ACC112 (cell line): ENCODE results near the gene PLEKHG5.
"Not testable (repeated sequence)": the region's sequence is repeated elsewhere in the genome, so short reads cannot be mapped to it uniquely, and the experiment has no call there.

Source experiments
- H2AFZ ChIP-seq: fragments of 200-600 bp; sonication (generic); one replicate; pipeline ENCODE4 v1.6.0; 2017; ENCODE audit warnings: antibody characterized with exemption, low read length; ENCODE audit not compliant: unreplicated experiment
- H3K27ac ChIP-seq: fragments of 200-600 bp; sonication (generic); 2 replicates; pipeline ENCODE4 v1.5.1; 2014; ENCODE audit warnings: low read depth, mild to moderate bottlenecking, antibody characterized with exemption, low read length, moderate library complexity
- H3K27me3 ChIP-seq: fragments of 200-600 bp; sonication (generic); 2 replicates; pipeline ENCODE4 v1.6.1; 2014; ENCODE audit warnings: mild to moderate bottlenecking, antibody characterized with exemption, low read length, moderate library complexity, mixed read lengths; ENCODE audit not compliant: insufficient read depth
- H3K36me3 ChIP-seq: fragments of 200-600 bp; sonication (generic); 2 replicates; pipeline ENCODE4 v1.6.1; 2016; ENCODE audit warnings: mild to moderate bottlenecking, antibody characterized with exemption, low read length, moderate library complexity, mixed read lengths; ENCODE audit not compliant: insufficient read depth
- H3K4me1 ChIP-seq: fragments of 200-600 bp; sonication (generic); one replicate; pipeline ENCODE4 v1.6.1; 2016; ENCODE audit warnings: low read length, mixed read lengths; ENCODE audit not compliant: insufficient read depth, unreplicated experiment, control insufficient read depth
- H3K4me3 ChIP-seq: fragments of 200-600 bp; sonication (generic); 2 replicates; pipeline ENCODE4 v1.5.1; 2014; ENCODE audit warnings: mild to moderate bottlenecking, low read depth, low read length
- H3K79me2 ChIP-seq: fragments of 200-600 bp; sonication (generic); one replicate; pipeline ENCODE4 v1.6.0; 2016; ENCODE audit warnings: low read length; ENCODE audit not compliant: control insufficient read depth, unreplicated experiment, insufficient read depth

The PLEKHG5 gene

GRCh38 chr1:6496365-6496721 is 4.9 kb upstream of the PLEKHG5 start:
- no peak overlapping the region for H3K27ac ChIP-seq
- no peak overlapping the region for H2AFZ ChIP-seq
- H3K36me3 ChIP-seq: no peaks in the 10 kb centered on the region
- H3K4me3 ChIP-seq: peak overlapping the region; percentile 96
- H3K27me3 ChIP-seq: no peaks in the 10 kb centered on the region
- peaks cover 52% of the 10 kb centered on the region for H3K4me1 ChIP-seq
- peaks cover 12% of the 10 kb centered on the region for H3K79me2 ChIP-seq

DNA sequence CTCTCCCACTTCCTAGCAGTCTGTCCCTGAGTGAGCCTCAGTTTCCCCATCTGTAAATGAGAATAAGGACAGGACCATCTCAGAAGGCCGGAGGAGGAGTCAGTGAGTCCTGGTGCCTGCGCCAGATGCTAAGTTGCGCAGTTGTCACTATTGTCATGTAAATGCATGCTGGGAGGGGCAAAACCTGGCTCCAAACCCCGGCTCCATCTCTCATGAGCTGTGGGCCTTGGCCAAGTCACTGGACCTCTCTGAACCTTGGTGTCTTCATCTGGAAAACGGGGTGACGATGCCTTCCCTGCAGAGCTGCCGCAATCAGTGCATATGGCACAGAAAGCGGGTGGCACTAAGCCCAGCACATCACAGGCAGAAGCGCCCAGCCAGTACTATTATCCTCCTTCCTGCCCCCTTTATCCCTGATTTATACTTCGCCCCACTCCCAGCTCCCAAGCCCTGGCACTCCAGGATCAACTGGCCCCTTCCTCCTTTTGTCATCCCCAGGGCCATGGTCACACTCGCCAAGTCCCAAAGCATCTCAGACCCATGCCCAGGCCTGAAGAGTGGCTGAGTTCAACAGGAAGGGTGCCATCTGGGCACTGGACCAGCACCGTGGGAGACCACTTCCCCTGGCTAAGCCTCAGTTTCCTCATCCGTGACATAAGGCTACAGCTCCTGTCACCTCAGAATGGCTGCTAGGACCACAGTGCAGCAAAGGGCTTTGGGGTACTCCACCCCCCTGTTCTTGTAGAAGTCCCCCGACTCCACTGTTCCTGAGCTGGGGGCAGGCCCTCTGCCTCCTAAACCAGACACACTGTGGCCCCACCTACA is 4.3 kb upstream of the PLEKHG5 start:
- Histone ChIP-seq H3K4me3 (peak overlapping the region; percentile 96), H3K4me1 (peaks cover 46% of the 10 kb centered on the region), H3K27ac (no peak overlapping the region), H2AFZ (no peak overlapping the region), H3K27me3 (no peaks in the 10 kb centered on the region), H3K79me2 (peaks cover 12% of the 10 kb centered on the region), H3K36me3 (no peaks in the 10 kb centered on the region)

GRCh38 chr1:6495041-6495441 is 3.6 kb upstream of the PLEKHG5 start:
- Histone ChIP-seq H3K4me3 (no peak overlapping the region), H3K36me3 (no peaks in the 10 kb centered on the region), H3K27ac (no peak overlapping the region), H3K79me2 (peaks cover 15% of the 10 kb centered on the region), H3K27me3 (no peaks in the 10 kb centered on the region), H2AFZ (no peak overlapping the region), H3K4me1 (peaks cover 44% of the 10 kb centered on the region)

DNA sequence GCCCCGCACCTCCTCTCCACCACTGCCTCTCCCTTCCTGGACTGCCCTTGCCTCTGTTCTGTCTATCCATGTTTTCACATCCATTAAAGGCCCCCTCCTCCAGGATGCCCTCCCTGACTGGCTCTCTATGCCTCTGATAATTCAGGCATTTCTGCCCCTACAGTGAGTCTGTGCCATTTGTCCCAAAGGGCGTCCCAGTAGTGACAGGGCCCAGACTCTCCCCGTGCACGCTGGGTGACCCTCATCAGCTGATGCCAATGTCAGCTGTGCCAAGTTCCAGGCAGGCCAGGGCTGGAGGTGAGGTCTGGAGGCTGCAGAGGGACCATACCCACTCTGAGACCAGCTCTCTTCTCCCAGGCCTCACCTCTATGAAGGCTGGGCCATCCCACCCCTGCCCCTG is 3.2 kb upstream of the PLEKHG5 start:
- Histone ChIP-seq H3K4me1 (peaks cover 46% of the 10 kb centered on the region), H3K4me3 (no peak overlapping the region), H3K36me3 (no peaks in the 10 kb centered on the region), H3K27me3 (no peaks in the 10 kb centered on the region), H3K27ac (no peak overlapping the region), H3K79me2 (peaks cover 16% of the 10 kb centered on the region), H2AFZ (no peak overlapping the region)

- H3K36me3 ChIP-seq, H3K27me3 ChIP-seq, H2AFZ ChIP-seq, H3K27ac ChIP-seq, H3K4me3 ChIP-seq: not testable (repeated sequence)
- peaks cover 54% of the 10 kb centered on the region for H3K4me1 ChIP-seq
- peaks cover 21% of the 10 kb centered on the region for H3K79me2 ChIP-seq
These were observed 2.4 kb upstream of the PLEKHG5 start for GRCh38 chr1:6493834-6494223.

DNA sequence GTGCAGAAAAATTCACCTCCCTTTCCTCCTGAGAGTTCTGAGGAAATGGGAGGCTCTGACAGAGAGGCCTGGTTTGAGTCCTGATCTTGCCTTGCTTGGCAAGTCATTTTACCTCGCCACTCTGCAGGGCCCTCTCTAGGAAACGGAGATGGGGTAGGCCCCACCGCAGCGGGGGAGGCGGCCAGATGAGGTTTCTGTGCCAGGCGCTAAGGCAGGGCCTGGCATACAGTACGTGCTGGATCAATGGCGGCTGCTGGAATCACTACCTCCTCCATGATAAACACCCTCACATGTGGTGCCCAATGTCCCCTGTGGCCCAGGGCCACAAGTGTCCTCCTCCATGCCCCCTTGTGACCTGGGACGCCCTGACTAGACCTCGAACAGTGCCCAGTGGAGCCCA is 499 bp upstream of the PLEKHG5 start:
- Histone ChIP-seq H3K27me3 (no peaks in the 10 kb centered on the region), H3K4me3 (peak overlapping the region; percentile 94), H3K36me3 (no peaks in the 10 kb centered on the region), H2AFZ (no peak overlapping the region), H3K27ac (peak overlapping the region; percentile 77), H3K4me1 (peaks cover 51% of the 10 kb centered on the region), H3K79me2 (peaks cover 26% of the 10 kb centered on the region)

GRCh38 chr1:6491081-6491449 is 402 bp downstream of the PLEKHG5 start:
- peaks cover 50% of the 10 kb centered on the region for H3K4me1 ChIP-seq
- no peak overlapping the region for H2AFZ ChIP-seq
- no peaks in the 10 kb centered on the region for H3K27me3 ChIP-seq
- H3K4me3 ChIP-seq: peak overlapping the region; percentile 94
- H3K79me2 ChIP-seq: peaks cover 19% of the 10 kb centered on the region
- H3K27ac ChIP-seq: peak overlapping the region; percentile 77
- H3K36me3 ChIP-seq: no peaks in the 10 kb centered on the region

DNA sequence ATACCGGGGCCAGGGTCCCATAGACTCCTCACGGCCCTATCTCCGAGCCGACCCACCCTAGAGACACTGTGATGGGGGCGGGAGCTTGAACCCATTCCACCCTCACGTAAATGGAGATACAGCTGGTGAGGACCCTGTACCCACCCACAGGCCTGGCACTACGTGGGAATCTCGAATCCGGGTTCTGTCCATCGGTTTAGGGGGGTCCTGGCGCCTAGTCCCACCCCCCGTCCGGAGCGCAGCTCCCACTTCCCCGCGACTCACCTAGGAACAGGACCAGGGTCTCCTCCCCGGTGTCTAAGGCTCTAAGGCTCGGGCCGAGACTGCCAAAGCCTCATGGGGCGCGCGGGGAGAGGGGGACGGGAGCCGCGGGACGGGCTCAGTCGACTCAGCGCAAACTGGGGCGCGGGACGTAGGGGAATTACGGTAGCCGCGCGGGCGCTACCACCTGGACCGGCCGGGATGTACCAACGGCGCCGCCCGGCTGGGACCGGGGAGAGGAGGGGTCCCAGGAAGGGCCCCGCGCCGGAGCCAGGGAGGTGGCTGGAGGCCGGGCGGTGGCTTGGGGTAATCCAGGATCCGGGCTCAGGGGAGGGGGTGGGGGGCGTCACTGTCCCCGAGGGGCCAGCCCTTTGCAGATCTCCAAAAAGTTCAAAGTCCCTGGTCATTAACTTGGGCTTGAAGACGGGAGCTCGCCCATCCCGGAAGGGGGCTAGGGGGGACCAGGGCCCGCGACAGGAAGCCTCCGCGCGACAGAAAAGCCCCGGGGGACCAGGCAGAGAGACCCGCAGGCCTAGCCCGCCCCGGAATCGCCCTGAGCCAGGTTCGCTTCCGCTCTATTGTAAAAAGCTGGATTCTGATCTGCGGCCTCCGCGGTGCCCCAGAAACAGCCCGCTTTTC is 1.0 kb downstream of the PLEKHG5 start:
- peak overlapping the region; percentile 53 for H2AFZ ChIP-seq
- H3K4me3 ChIP-seq: peak overlapping the region; percentile 94
- H3K27ac ChIP-seq: peak overlapping the region; percentile 77
- H3K36me3 ChIP-seq: no peaks in the 10 kb centered on the region
- peaks cover 14% of the 10 kb centered on the region for H3K79me2 ChIP-seq
- peaks cover 48% of the 10 kb centered on the region for H3K4me1 ChIP-seq
- H3K27me3 ChIP-seq: no peaks in the 10 kb centered on the region

GRCh38 chr1:6489799-6490180 is 1.7 kb downstream of the PLEKHG5 start:
- H3K79me2 ChIP-seq: peaks cover 15% of the 10 kb centered on the region
- H2AFZ ChIP-seq: peak overlapping the region; percentile 34
- H3K27me3 ChIP-seq: no peaks in the 10 kb centered on the region
- peaks cover 46% of the 10 kb centered on the region for H3K4me1 ChIP-seq
- H3K27ac ChIP-seq: peak overlapping the region; percentile 77; the same call in 1 of the 2 replicates
- peak overlapping the region; percentile 94 for H3K4me3 ChIP-seq
- H3K36me3 ChIP-seq: no peaks in the 10 kb centered on the region

- H3K4me1 ChIP-seq: peaks cover 46% of the 10 kb centered on the region
- H3K79me2 ChIP-seq: peaks cover 18% of the 10 kb centered on the region
- H2AFZ ChIP-seq: no peak overlapping the region
- H3K4me3 ChIP-seq: peak overlapping the region; percentile 94
- no peaks in the 10 kb centered on the region for H3K36me3 ChIP-seq
- H3K27ac ChIP-seq: no peak overlapping the region
- no peaks in the 10 kb centered on the region for H3K27me3 ChIP-seq
These were observed 2.1 kb downstream of the PLEKHG5 start for GRCh38 chr1:6489383-6489765.
